ENCODE results near the gene DYDC2. TPM values are rescaled to one million over a fixed set of nuclear protein-coding genes. Genes with fewer than 3 reads are reported as not detected.

DYDC2 gene
- total RNA-seq, 1 donor from 2014 or later, result 3.0 TPM

- Histone ChIP-seq H3K27me3 (ENCODE audit: control insufficient read depth, insufficient read depth, low read length) (no peaks in the 10 kb centered on the region), H3K36me3 (ENCODE audit: control insufficient read depth, insufficient read depth, low read length) (no peaks in the 10 kb centered on the region), H3K4me3 (ENCODE audit: low read depth, low read length) (no peak overlapping the region)
- no peak for DNase-seq (ENCODE audit: low read depth)
- TF ChIP-seq CTCF (IDR thresholded peaks at IDR 0.05; ENCODE audit: insufficient read depth, low read length, poor library complexity, severe bottlenecking), result no peak
These were observed 49.6 kb downstream of the DYDC2 start for GRCh38 chr10:80406204-80406603.

- no peaks in the 10 kb centered on the region for H3K27me3 ChIP-seq (ENCODE audit: control insufficient read depth, insufficient read depth, low read length)
- peak overlapping the region; percentile 68 for H3K4me3 ChIP-seq (ENCODE audit: low read depth, low read length)
- no peaks in the 10 kb centered on the region for H3K36me3 ChIP-seq (ENCODE audit: control insufficient read depth, insufficient read depth, low read length)
- TF ChIP-seq CTCF (IDR thresholded peaks at IDR 0.05; ENCODE audit: insufficient read depth, low read length, poor library complexity, severe bottlenecking), result no peak
- no peak for DNase-seq (ENCODE audit: low read depth)
These were observed 51.2 kb downstream of the DYDC2 start for GRCh38 chr10:80407812-80408241.

- no peak for DNase-seq (ENCODE audit: low read depth)
These were observed 51.9 kb downstream of the DYDC2 start, which contains the start of gene PRXL2A for GRCh38 chr10:80408242-80409101. TSS of gene PRXL2A (plus strand) at chr10:80408551. CDS start at chr10:80420468, 11,917 bp downstream.

GRCh38 chr10:80409121-80409520 is 52.5 kb downstream of the DYDC2 start:
- TF ChIP-seq CTCF (IDR thresholded peaks at IDR 0.05; ENCODE audit: insufficient read depth, low read length, poor library complexity, severe bottlenecking), result no peak
- Histone ChIP-seq H3K4me3 (ENCODE audit: low read depth, low read length) (peak overlapping the region; percentile 68), H3K27me3 (ENCODE audit: control insufficient read depth, insufficient read depth, low read length) (no peaks in the 10 kb centered on the region), H3K36me3 (ENCODE audit: control insufficient read depth, insufficient read depth, low read length) (no peaks in the 10 kb centered on the region)
- no peak for DNase-seq (ENCODE audit: low read depth)

More at GRCh38 chr10:80408242-80409101, 51.9 kb downstream of the DYDC2 start, which contains the start of gene PRXL2A:
- no peaks in the 10 kb centered on the region for H3K36me3 ChIP-seq (ENCODE audit: control insufficient read depth, insufficient read depth, low read length)
- no peak for TF ChIP-seq CTCF (IDR thresholded peaks at IDR 0.05; ENCODE audit: insufficient read depth, low read length, poor library complexity, severe bottlenecking)
- no peaks in the 10 kb centered on the region for H3K27me3 ChIP-seq (ENCODE audit: control insufficient read depth, insufficient read depth, low read length)
- H3K4me3 ChIP-seq (ENCODE audit: low read depth, low read length), result peak within 1 kb of the TSS; percentile 68

- H3K27me3 ChIP-seq (ENCODE audit: control insufficient read depth, insufficient read depth, low read length), result no peaks in the 10 kb centered on the region
- no peak overlapping the region for H3K4me3 ChIP-seq (ENCODE audit: low read depth, low read length)
- DNase-seq (ENCODE audit: low read depth), result no peak
- no peak for TF ChIP-seq CTCF (IDR thresholded peaks at IDR 0.05; ENCODE audit: insufficient read depth, low read length, poor library complexity, severe bottlenecking)
- H3K36me3 ChIP-seq (ENCODE audit: control insufficient read depth, insufficient read depth, low read length), result no peaks in the 10 kb centered on the region
These were observed 53.5 kb downstream of the DYDC2 start for GRCh38 chr10:80410122-80410521.
